ENCODE results near the gene PPP5C. TPM values are rescaled to one million over a fixed set of nuclear protein-coding genes. Genes with fewer than 3 reads are reported as not detected.

PPP5C gene
- total and polyA plus RNA-seq, 2 of the 13 experiments (the other 11 are each of a cell fraction or from before 2014, with no cell fraction given), result 41.6 to 67.9 TPM

GRCh38 chr19:46404055-46404752 is 57.3 kb downstream of the PPP5C start (continued):
- TF ChIP-seq NFKB2 (CRISPR knock-in tag; IDR thresholded peaks at IDR 0.05; ENCODE audit: borderline replicate concordance) (peak; percentile 87; the same call in 1 of the 2 replicates), IKZF1 (IDR thresholded peaks at IDR 0.05) (no peak), ZNF616 (CRISPR knock-in tag; IDR thresholded peaks at IDR 0.05; ENCODE audit: low read depth) (no peak), ZBTB21 (CRISPR knock-in tag; IDR thresholded peaks at IDR 0.05) (no peak), TFAP4 (IDR thresholded peaks at IDR 0.05; ENCODE audit: borderline replicate concordance, low read depth) (no peak; the same call in 1 of the 2 replicates), ZBTB1 (CRISPR knock-in tag; IDR thresholded peaks at IDR 0.05; ENCODE audit: borderline replicate concordance) (no peak), CCDC6 (CRISPR knock-in tag; IDR thresholded peaks at IDR 0.05) (peak; percentile 46; the same call in 1 of the 2 replicates), MED1 (CRISPR knock-in tag; IDR thresholded peaks at IDR 0.05) (peak; percentile 66), CEBPB (IDR thresholded peaks at IDR 0.05; ENCODE audit: borderline replicate concordance, low read depth, low read length) (no peak), KAT8 (CRISPR knock-in tag; IDR thresholded peaks at IDR 0.05) (peak; percentile 62; the same call in 1 of the 2 replicates), ZNF691 (CRISPR knock-in tag; IDR thresholded peaks at IDR 0.05; ENCODE audit: borderline replicate concordance, low read depth) (peak; percentile 39; the same call in 1 of the 2 replicates), ZNF18 (CRISPR knock-in tag; IDR thresholded peaks at IDR 0.05; ENCODE audit: insufficient replicate concordance) (no peak), ZNF574 (CRISPR knock-in tag; IDR thresholded peaks at IDR 0.05) (no peak; the same call in 1 of the 2 replicates), TBP (CRISPR knock-in tag; IDR thresholded peaks at IDR 0.05) (no peak), ZNF432 (CRISPR knock-in tag; IDR thresholded peaks at IDR 0.05; ENCODE audit: borderline replicate concordance) (no peak), ARID4A (CRISPR knock-in tag; IDR thresholded peaks at IDR 0.05; ENCODE audit: borderline replicate concordance) (peak; percentile 71; the same call in 1 of the 2 replicates), SMYD3 (CRISPR knock-in tag; IDR thresholded peaks at IDR 0.05) (peak; percentile 35; the same call in 1 of the 2 replicates), PITX1 (CRISPR knock-in tag; IDR thresholded peaks at IDR 0.05) (peak; percentile 53; the same call in 1 of the 2 replicates), ZBTB20 (CRISPR knock-in tag; IDR thresholded peaks at IDR 0.05; ENCODE audit: borderline replicate concordance, low read depth) (peak; percentile 58; the same call in 1 of the 2 replicates)
